HEK293 (cell line): ENCODE results near the gene ZNF792.

Source experiments
- CTCF ChIA-PET: fragments of 350-600 bp; formaldehyde crosslinking; extraction: SDS; loops from one replicate; lab custom pipeline; 2021; ENCODE audit warnings: antibody characterized with exemption; lab: Yijun Ruan, JAX
- POLR2A ChIA-PET: fragments of 300-600 bp; formaldehyde crosslinking; extraction: SDS; loops from one replicate; lab custom pipeline; 2020; ENCODE audit warnings: antibody characterized with exemption, inconsistent platforms; lab: Yijun Ruan, JAX
- H3K27ac ChIP-seq: fragments of 200-500 bp; sonication (Bioruptor generic); 2 replicates; pipeline ENCODE4 v1.5.1; 2014; ENCODE audit warnings: low read depth, low read length, control low read depth, inconsistent platforms; ENCODE audit errors: extremely low read depth
- H3K36me3 ChIP-seq, 2 experiments: fragments of 200-500 bp in 1 of 2; sonication (Bioruptor generic) in 1 of 2; 1 replicate in 1 of 2; 2 replicates in 1 of 2; pipeline ENCODE4 v1.5.1; 2014 to 2017; ENCODE audit warnings: inconsistent platforms in 2 of 2, low read length in 2 of 2; ENCODE audit not compliant: control insufficient read depth in 2 of 2, insufficient read depth in 1 of 2
- H3K4me1 ChIP-seq: fragments of 200-500 bp; sonication (Bioruptor generic); 2 replicates; pipeline ENCODE4 v1.5.1; 2014; ENCODE audit warnings: mild to moderate bottlenecking, low read length, inconsistent platforms; ENCODE audit not compliant: control insufficient read depth, insufficient read depth
- H3K4me3 ChIP-seq: 2 replicates; pipeline ENCODE4 v1.5.1; 2011; ENCODE audit warnings: low read depth, mild to moderate bottlenecking, control low read depth, low read length, moderate library complexity
- H3K9me3 ChIP-seq: fragments of 200-500 bp; sonication (Bioruptor generic); 2 replicates; pipeline ENCODE4 v1.5.1; 2014; ENCODE audit warnings: low read depth, low read length, inconsistent platforms; ENCODE audit not compliant: control insufficient read depth, insufficient read depth
- EGR2 ChIP-seq: fragments of 450-650 bp; formaldehyde crosslinking; IDR thresholded peaks from 2 replicates; pipeline ENCODE4 v1.5.1; 2016; ENCODE audit warnings: low read depth, missing biosample characterization, missing genetic modification characterization
- HOXC10 ChIP-seq: sonication (generic); formaldehyde crosslinking; IDR thresholded peaks from 2 replicates; pipeline ENCODE4 v1.8.1; 2023; ENCODE audit warnings: mild to moderate bottlenecking, missing genetic modification reagents
- KLF1 ChIP-seq: fragments of 450-650 bp; formaldehyde crosslinking; IDR thresholded peaks from 2 replicates; pipeline ENCODE4 v1.5.1; 2016; ENCODE audit warnings: missing biosample characterization, missing genetic modification characterization
- SCRT1 ChIP-seq: fragments of 450-650 bp; formaldehyde crosslinking; IDR thresholded peaks from 2 replicates; pipeline ENCODE4 v1.5.1; 2016; ENCODE audit warnings: missing biosample characterization, missing genetic modification characterization, borderline replicate concordance
- SCRT2 ChIP-seq: fragments of 450-650 bp; formaldehyde crosslinking; IDR thresholded peaks from 2 replicates; pipeline ENCODE4 v1.5.1; 2016; ENCODE audit warnings: missing biosample characterization, missing genetic modification characterization
- YY2 ChIP-seq: fragments of 450-650 bp; formaldehyde crosslinking; IDR thresholded peaks from 2 replicates; pipeline ENCODE4 v1.5.1; 2016; ENCODE audit warnings: missing biosample characterization, missing genetic modification characterization
- ZBTB20 ChIP-seq: fragments of 450-650 bp; formaldehyde crosslinking; IDR thresholded peaks from 2 replicates; pipeline ENCODE4 v1.5.1; 2016; ENCODE audit warnings: missing biosample characterization, missing genetic modification characterization
- ZBTB7A ChIP-seq: fragments of 450-650 bp; formaldehyde crosslinking; IDR thresholded peaks from 2 replicates; pipeline ENCODE4 v1.5.1; 2016; ENCODE audit warnings: low read depth, missing biosample characterization, missing genetic modification characterization
- ZFP3 ChIP-seq: fragments of 450-650 bp; formaldehyde crosslinking; IDR thresholded peaks from 2 replicates; pipeline ENCODE4 v1.5.1; 2016; ENCODE audit warnings: low read depth, missing biosample characterization, missing genetic modification characterization
- ZNF114 ChIP-seq: fragments of 450-650 bp; formaldehyde crosslinking; IDR thresholded peaks from 2 replicates; pipeline ENCODE4 v1.5.0; 2017; ENCODE audit warnings: missing biosample characterization, missing genetic modification characterization
- ZNF157 ChIP-seq: fragments of 450-650 bp; formaldehyde crosslinking; IDR thresholded peaks from 2 replicates; pipeline ENCODE4 v1.5.1; 2016; ENCODE audit warnings: missing biosample characterization, missing genetic modification characterization
- ZNF292 ChIP-seq: fragments of 450-650 bp; formaldehyde crosslinking; IDR thresholded peaks from 2 replicates; pipeline ENCODE4 v1.5.1; 2016; ENCODE audit warnings: low read depth, missing biosample characterization, missing genetic modification characterization, borderline replicate concordance
- ZNF350 ChIP-seq: fragments of 450-650 bp; formaldehyde crosslinking; IDR thresholded peaks from 2 replicates; pipeline ENCODE4 v1.5.0; 2017; ENCODE audit warnings: missing biosample characterization, mild to moderate bottlenecking, missing genetic modification characterization
- ZNF362 ChIP-seq: fragments of 450-650 bp; formaldehyde crosslinking; IDR thresholded peaks from 2 replicates; pipeline ENCODE4 v1.5.1; 2016; ENCODE audit warnings: missing biosample characterization, missing genetic modification characterization
- ZNF366 ChIP-seq: fragments of 450-650 bp; formaldehyde crosslinking; conservative IDR thresholded peaks from 2 replicates; pipeline ENCODE4 v1.5.1; 2016; ENCODE audit warnings: missing biosample characterization, missing genetic modification characterization
- ZNF423 ChIP-seq: fragments of 450-650 bp; formaldehyde crosslinking; IDR thresholded peaks from 2 replicates; pipeline ENCODE4 v1.5.1; 2016; ENCODE audit warnings: missing biosample characterization, missing genetic modification characterization
- ZNF501 ChIP-seq: fragments of 450-650 bp; formaldehyde crosslinking; IDR thresholded peaks from 2 replicates; pipeline ENCODE4 v1.5.1; 2016; ENCODE audit warnings: missing biosample characterization, missing genetic modification characterization
- ZNF548 ChIP-seq: fragments of 450-650 bp; formaldehyde crosslinking; IDR thresholded peaks from 2 replicates; pipeline ENCODE4 v1.5.1; 2016; ENCODE audit warnings: missing biosample characterization, missing genetic modification characterization
- ZNF76 ChIP-seq: fragments of 450-650 bp; formaldehyde crosslinking; IDR thresholded peaks from 2 replicates; pipeline ENCODE4; 2016; ENCODE audit warnings: low read depth, missing biosample characterization, missing genetic modification characterization, borderline replicate concordance
- ZSCAN18 ChIP-seq: fragments of 450-650 bp; formaldehyde crosslinking; IDR thresholded peaks from 2 replicates; pipeline ENCODE4 v1.5.1; 2016; ENCODE audit warnings: missing biosample characterization, missing genetic modification characterization
- ZSCAN23 ChIP-seq: fragments of 450-650 bp; formaldehyde crosslinking; IDR thresholded peaks from 2 replicates; pipeline ENCODE4 v1.5.1; 2016; ENCODE audit warnings: missing biosample characterization, missing genetic modification characterization
- ZXDB ChIP-seq: fragments of 450-650 bp; formaldehyde crosslinking; IDR thresholded peaks from 2 replicates; pipeline ENCODE4 v1.5.1; 2016; ENCODE audit warnings: missing biosample characterization, missing genetic modification characterization
- TF ChIP-seq, protein P1 (sequence below): fragments of 450-650 bp; formaldehyde crosslinking; IDR thresholded peaks from 2 replicates; pipeline ENCODE4 v1.5.1; 2017; ENCODE audit warnings: missing biosample characterization, mild to moderate bottlenecking, missing genetic modification characterization, moderate library complexity
- TF ChIP-seq, protein P2 (sequence below): fragments of 450-650 bp; formaldehyde crosslinking; IDR thresholded peaks from 2 replicates; pipeline ENCODE4 v1.5.1; 2016; ENCODE audit warnings: missing biosample characterization, missing genetic modification characterization
- TF ChIP-seq, protein P3 (sequence below): fragments of 450-650 bp; formaldehyde crosslinking; optimal IDR thresholded peaks from 2 replicates; pipeline ENCODE3; 2016; ENCODE audit warnings: missing biosample characterization, mild to moderate bottlenecking, missing genetic modification characterization

Gene ZNF792

GRCh38 chr19:34936184-34936583, 27.8 kb downstream of the ZNF792 start:
- CTCF ChIA-PET, result interaction anchor here (0.6 kb wide), 2 partner anchors 9 to 37 kb away, joined by 3 read pairs; partner anchors contain the start of gene ZNF30
- TF ChIP-seq ZNF350 (tag by site-specific recombination), result no peak
- TF ChIP-seq YY2 (tag by site-specific recombination), result no peak
- TF ChIP-seq ZSCAN23, result no peak
- peak; percentile 64; the same call in 1 of the 2 replicates for TF ChIP-seq SCRT1 (tag by site-specific recombination)
- no peak for TF ChIP-seq ZNF114 (tag by site-specific recombination)
- TF ChIP-seq, protein P1, sequence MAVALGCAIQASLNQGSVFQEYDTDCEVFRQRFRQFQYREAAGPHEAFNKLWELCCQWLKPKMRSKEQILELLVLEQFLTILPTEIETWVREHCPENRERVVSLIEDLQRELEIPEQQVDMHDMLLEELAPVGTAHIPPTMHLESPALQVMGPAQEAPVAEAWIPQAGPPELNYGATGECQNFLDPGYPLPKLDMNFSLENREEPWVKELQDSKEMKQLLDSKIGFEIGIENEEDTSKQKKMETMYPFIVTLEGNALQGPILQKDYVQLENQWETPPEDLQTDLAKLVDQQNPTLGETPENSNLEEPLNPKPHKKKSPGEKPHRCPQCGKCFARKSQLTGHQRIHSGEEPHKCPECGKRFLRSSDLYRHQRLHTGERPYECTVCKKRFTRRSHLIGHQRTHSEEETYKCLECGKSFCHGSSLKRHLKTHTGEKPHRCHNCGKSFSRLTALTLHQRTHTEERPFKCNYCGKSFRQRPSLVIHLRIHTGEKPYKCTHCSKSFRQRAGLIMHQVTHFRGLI (tag by site-specific recombination), result no peak
- TF ChIP-seq ZNF76 (tag by site-specific recombination), result no peak
- no peak for TF ChIP-seq KLF1 (tag by site-specific recombination)
- TF ChIP-seq ZXDB (tag by site-specific recombination), result no peak
- no peak for TF ChIP-seq ZBTB20 (tag by site-specific recombination)
- no peak for TF ChIP-seq ZNF366
- peak; percentile 86 for TF ChIP-seq SCRT2
- no peak for TF ChIP-seq ZNF501
- no peak for TF ChIP-seq ZFP3 (tag by site-specific recombination)
- TF ChIP-seq, all 188 proteins: peak for 2
- peaks cover 6% of the 10 kb centered on the region for H3K9me3 ChIP-seq
- no peak overlapping the region for H3K27ac ChIP-seq
- H3K4me3 ChIP-seq, result no peak overlapping the region
- peaks cover 59 to 98% of the 10 kb centered on the region in 2 experiments for H3K36me3 ChIP-seq
- no peaks in the 10 kb centered on the region for H3K4me1 ChIP-seq
- POLR2A ChIA-PET, result interaction anchor here (2.7 kb wide), 1 partner anchor 9 kb away, joined by 12 read pairs; the partner anchor contains the start of gene ZNF30

GRCh38 chr19:34932494-34932893, 31.5 kb downstream of the ZNF792 start:
- POLR2A ChIA-PET, result no interaction called here
- Histone ChIP-seq H3K9me3 (peaks cover 2% of the 10 kb centered on the region), H3K4me1 (peaks cover 5% of the 10 kb centered on the region; the same call in 1 of the 2 replicates), H3K27ac (no peak overlapping the region), H3K36me3 (peaks cover 66 to 90% of the 10 kb centered on the region in 2 experiments), H3K4me3 (no peak overlapping the region)
- TF ChIP-seq, protein P2, sequence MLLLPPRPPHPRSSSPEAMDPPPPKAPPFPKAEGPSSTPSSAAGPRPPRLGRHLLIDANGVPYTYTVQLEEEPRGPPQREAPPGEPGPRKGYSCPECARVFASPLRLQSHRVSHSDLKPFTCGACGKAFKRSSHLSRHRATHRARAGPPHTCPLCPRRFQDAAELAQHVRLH (tag by site-specific recombination), result no peak
- no peak for TF ChIP-seq ZNF114 (tag by site-specific recombination)
- no peak for TF ChIP-seq HOXC10 (CRISPR knock-in tag)
- TF ChIP-seq EGR2 (tag by site-specific recombination), result no peak
- CTCF ChIA-PET, result interaction anchor here (1.1 kb wide), 1 partner anchor 112 kb away, joined by 8 read pairs; no protein-coding TSS in a partner anchor

DNA sequence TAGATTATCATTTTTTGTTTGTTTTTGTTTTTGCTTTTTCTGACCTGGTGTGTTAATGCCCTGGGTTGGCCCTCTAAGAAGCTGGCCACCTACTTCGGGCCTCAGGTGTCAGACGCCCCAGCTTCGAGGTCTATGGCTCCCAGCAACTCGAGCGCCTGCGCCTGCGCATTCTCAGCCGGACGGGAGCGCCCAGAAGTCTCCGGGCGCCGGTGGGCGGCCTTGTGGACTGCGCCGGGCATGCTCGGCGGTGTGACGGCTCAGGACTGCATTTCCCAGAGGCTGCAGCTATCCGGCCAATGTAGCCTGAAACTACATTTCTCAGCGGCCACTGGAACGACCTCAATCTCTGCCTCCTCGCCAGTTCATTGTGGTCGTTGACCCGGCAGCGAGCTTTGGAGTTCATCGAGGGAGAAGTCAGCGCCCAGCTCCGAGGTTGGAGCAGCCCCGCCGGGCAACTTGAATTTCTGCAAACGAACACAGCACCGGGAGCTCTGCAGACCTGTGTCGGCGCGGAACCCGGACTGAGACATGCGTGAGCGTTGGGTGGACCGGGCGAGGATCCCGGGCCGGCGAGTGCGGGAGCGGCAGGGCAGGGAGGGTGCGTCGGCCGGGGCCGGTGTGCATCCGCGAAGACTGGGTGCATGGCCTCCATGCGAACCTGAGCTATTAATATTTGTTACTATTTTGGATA, 37.2 kb downstream of the ZNF792 start, which contains the start of gene ZNF30:
Gene ZNF30 (plus strand): TSS at position 219 of the 691 bp plus-strand sequence. CDS start 3,045 bp downstream, outside the sequence.
- CTCF ChIA-PET, result interaction anchor here (0.5 to 1.6 kb wide), 8 partner anchors 10 to 214 kb away, joined by 3 to 7 read pairs (median 4); no protein-coding TSS in a partner anchor
- H3K27ac ChIP-seq, result peak within 1 kb of the TSS; percentile 95
- TF ChIP-seq ZBTB7A (tag by site-specific recombination) (no peak), ZNF362 (no peak), ZNF423 (no peak; the same call in 1 of the 2 replicates), ZSCAN18 (no peak), ZNF157 (tag by site-specific recombination) (no peak), ZNF548 (no peak), ZNF292 (tag by site-specific recombination) (no peak)
- TF ChIP-seq, protein P3, sequence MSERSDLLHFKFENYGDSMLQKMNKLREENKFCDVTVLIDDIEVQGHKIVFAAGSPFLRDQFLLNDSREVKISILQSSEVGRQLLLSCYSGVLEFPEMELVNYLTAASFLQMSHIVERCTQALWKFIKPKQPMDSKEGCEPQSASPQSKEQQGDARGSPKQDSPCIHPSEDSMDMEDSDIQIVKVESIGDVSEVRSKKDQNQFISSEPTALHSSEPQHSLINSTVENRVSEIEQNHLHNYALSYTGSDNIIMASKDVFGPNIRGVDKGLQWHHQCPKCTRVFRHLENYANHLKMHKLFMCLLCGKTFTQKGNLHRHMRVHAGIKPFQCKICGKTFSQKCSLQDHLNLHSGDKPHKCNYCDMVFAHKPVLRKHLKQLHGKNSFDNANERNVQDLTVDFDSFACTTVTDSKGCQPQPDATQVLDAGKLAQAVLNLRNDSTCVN (tag by site-specific recombination), result peak; percentile 95

More for the DNA sequence above, 37.2 kb downstream of the ZNF792 start, which contains the start of gene ZNF30:
- Histone ChIP-seq H3K36me3 (peaks cover 23 to 33% of the 10 kb centered on the region in 2 experiments), H3K4me1 (peaks cover 10% of the 10 kb centered on the region), H3K4me3 (peak within 1 kb of the TSS; percentile 51), H3K9me3 (peaks cover 6% of the 10 kb centered on the region; the same call in 1 of the 2 replicates)
- POLR2A ChIA-PET, result interaction anchor here (0.6 to 2.1 kb wide), 22 partner anchors 9 to 249 kb away, joined by 3 to 15 read pairs (median 4); partner anchors contain the start of genes GRAMD1A, SCGB2B2, ZNF181 and ZNF302
